BJ (cell line): Measurements from ENCODE around the gene CCDC97. TPM values are rescaled to one million over a fixed set of nuclear protein-coding genes. Genes with fewer than 3 reads are reported as not detected.
A peak's percentile ranks its signal among the peaks of the same experiment; 100 is the strongest.

Source experiments
- CTCF ChIA-PET: fragments of 350-600 bp; formaldehyde crosslinking; extraction: SDS; loops from one replicate; lab custom pipeline; 2021; ENCODE audit warnings: antibody characterized with exemption, inconsistent platforms; lab: Yijun Ruan, JAX
- POLR2A ChIA-PET: fragments of 300-600 bp; sonication (Branson Sonifier 250); formaldehyde crosslinking; extraction: SDS; loops from one replicate; lab custom pipeline; 2021; ENCODE audit warnings: antibody characterized with exemption; lab: Charles Lee
- DNase-seq: peaks from one replicate; pipeline ENCODE4 v3.0.0-alpha.2; 2011; ENCODE audit warnings: low read depth
- H3K27me3 ChIP-seq: 2 replicates; pipeline ENCODE4 v1.6.0; 2011; ENCODE audit warnings: low read length; ENCODE audit not compliant: control insufficient read depth, insufficient read depth
- H3K36me3 ChIP-seq: 2 replicates; pipeline ENCODE4 v1.5.1; 2011; ENCODE audit warnings: low read length; ENCODE audit not compliant: control insufficient read depth, insufficient read depth
- H3K4me3 ChIP-seq: 2 replicates; pipeline ENCODE4 v1.5.1; 2011; ENCODE audit warnings: low read depth, mild to moderate bottlenecking, control low read depth, low read length
- polyA plus RNA-seq: library from polyadenylated mRNA; depleted of rRNA; stranded (reverse); fragments of >200 nt; gene quantifications from 2 replicates; pipeline ENCODE4 v1.2.3, GENCODE V29; 2011
- TF ChIP-seq, protein P1 (sequence below): IDR thresholded peaks from 2 replicates; pipeline ENCODE4 v1.5.1; 2011; ENCODE audit warnings: low read depth, mild to moderate bottlenecking, control low read depth, inconsistent platforms, low read length, moderate library complexity; ENCODE audit not compliant: insufficient read depth

The CCDC97 gene
- polyA plus RNA-seq, 1 experiment, result 10.3 TPM

DNA sequence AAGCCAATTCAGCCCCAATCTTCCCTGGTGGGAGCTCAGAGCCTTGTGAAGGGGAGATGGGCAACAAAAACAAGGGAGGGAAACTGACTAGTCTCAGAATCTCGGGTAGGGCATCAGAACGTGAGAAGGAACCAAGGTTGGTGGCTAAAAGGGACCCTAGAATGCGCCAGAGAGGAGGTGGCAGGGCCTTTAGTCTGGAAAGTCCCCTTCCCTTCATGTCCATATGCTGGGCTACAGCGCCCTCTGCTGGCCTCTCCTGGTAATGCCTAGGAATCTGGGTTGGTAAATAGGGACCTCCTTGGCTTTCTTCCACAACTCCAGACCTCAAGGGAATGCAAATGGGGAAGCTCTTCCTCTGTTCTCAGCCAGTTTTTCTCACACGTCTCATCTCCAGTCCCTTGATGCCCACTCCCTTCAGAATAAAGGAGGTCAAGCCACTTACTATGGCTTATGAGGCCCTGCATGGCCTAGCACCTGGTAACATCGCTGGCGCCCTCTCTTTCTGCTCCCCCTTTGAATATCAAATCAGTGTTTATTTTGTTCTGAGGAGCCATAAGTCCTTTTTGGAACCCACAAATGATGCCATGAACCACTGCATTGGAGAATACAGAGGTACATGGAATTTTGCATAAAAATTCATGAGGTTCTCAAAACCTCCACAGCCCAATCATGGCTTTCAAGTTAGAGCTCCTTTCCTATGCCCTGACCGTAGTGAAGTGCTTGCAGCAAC, 1.4 kb upstream of the CCDC97 start:
- CTCF ChIA-PET, result interaction anchor here (0.6 to 5.3 kb wide), 35 partner anchors 9 to 355 kb away, joined by 3 to 83 read pairs (median 4); partner anchors contain the start of genes B3GNT8, B9D2, DMAC2 and HNRNPUL1

DNA sequence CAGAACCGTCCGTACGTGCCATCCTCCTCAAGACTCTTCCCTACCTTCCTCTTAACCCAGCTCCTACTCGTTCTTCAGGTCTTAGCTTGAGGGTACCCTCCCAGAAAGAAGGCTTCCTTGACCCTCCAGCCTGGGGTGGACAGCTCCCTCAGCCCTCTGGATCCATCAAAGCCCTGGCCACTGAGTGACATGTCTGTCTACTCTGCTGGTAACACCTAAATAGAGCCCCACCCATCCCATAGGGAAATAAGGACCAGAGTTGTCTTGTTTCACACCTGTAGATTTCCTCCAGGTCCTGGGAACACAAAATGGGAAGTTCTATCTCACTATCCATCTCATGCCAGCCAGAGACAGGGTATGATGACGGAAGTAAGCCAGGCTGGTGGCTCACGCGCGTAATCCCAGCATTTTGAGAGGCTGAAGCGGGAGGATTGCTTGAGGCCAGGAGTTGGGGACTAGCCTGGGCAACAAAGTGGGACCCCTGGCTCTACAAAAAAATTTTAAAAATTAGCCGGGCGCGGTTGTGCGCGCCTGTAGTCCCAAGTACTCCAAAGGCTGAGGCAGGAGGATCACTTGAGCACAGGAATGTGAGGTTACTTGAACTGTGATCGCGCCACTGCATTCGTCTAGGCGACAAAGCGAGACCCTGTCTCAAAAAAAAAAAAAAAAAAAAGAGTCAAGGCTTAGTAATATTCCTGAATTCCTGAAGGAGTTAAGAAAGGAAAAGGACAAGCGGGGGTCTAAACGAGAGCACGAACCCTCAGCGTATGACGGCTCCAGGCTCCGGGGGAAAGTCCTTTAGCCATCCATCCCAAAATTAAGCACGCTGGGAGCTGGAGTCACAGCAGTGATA, 566 bp upstream of the CCDC97 start:
- peak overlapping the region; percentile 48 for H3K4me3 ChIP-seq
- DNase-seq, result no peak
- POLR2A ChIA-PET, result no interaction called here
- CTCF ChIA-PET, result interaction anchor here (0.6 to 5.3 kb wide), 30 partner anchors 9 to 183 kb away, joined by 3 to 83 read pairs (median 4); partner anchors contain the start of genes B3GNT8, DMAC2 and HNRNPUL1
- no peaks in the 10 kb centered on the region for H3K27me3 ChIP-seq
- TF ChIP-seq, protein P1, sequence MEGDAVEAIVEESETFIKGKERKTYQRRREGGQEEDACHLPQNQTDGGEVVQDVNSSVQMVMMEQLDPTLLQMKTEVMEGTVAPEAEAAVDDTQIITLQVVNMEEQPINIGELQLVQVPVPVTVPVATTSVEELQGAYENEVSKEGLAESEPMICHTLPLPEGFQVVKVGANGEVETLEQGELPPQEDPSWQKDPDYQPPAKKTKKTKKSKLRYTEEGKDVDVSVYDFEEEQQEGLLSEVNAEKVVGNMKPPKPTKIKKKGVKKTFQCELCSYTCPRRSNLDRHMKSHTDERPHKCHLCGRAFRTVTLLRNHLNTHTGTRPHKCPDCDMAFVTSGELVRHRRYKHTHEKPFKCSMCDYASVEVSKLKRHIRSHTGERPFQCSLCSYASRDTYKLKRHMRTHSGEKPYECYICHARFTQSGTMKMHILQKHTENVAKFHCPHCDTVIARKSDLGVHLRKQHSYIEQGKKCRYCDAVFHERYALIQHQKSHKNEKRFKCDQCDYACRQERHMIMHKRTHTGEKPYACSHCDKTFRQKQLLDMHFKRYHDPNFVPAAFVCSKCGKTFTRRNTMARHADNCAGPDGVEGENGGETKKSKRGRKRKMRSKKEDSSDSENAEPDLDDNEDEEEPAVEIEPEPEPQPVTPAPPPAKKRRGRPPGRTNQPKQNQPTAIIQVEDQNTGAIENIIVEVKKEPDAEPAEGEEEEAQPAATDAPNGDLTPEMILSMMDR, result no peak
- H3K36me3 ChIP-seq, result peaks cover 25% of the 10 kb centered on the region

More for the DNA sequence above, 1.4 kb upstream of the CCDC97 start:
- POLR2A ChIA-PET, result no interaction called here
- H3K4me3 ChIP-seq, result no peak overlapping the region
- TF ChIP-seq, protein P1, result peak; percentile 95
- peaks cover 32% of the 10 kb centered on the region for H3K36me3 ChIP-seq
- no peaks in the 10 kb centered on the region for H3K27me3 ChIP-seq
- no peak for DNase-seq

DNA sequence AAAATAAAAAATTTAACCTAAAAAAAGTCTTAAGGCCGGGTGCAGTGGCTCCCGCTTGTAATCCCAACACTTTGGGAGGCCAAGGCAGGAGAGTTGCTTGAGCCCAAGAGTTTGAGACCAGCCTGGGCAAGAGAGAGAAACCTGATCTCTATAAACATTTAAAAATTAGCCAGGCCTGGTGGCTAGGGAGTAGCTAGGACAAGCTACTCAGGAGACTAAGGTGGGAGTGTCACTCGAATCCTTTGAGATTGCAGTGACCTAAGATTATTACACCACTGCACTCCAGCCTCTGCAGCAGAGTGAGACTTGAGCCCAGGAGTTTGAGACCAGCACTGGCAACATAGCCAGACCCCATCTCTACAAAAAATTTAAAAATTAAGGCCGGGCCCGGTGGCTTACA, 1.1 kb downstream of the CCDC97 start:
- Histone ChIP-seq H3K4me3 (peak overlapping the region; percentile 48), H3K27me3 (no peaks in the 10 kb centered on the region), H3K36me3 (peaks cover 13% of the 10 kb centered on the region)
- no peak for DNase-seq
- POLR2A ChIA-PET, result no interaction called here
- CTCF ChIA-PET, result interaction anchor here (0.6 to 5.3 kb wide), 4 partner anchors 12 to 572 kb away, joined by 3 to 44 read pairs (median 8); partner anchors contain the start of gene HNRNPUL1
- TF ChIP-seq, protein P1, result no peak

DNA sequence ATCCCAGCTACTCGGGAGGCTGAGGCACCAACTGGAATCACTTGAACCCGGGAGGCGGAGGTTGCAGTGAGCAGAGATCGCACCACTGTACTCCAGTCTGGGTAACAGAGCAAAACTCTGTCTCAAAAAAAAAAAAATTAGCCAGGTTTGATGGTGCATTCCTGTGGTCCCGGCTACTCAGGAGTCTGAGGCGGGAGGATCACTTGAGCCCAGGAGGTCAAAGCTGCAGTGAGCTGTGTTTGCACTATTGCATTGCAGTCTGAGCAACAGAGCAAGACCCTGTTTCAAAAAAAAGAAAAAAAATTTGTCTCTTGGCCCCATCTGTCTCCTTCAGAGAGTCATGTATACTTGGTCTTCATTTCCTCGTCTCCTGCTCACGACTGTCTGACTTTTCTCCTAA, 1.6 kb downstream of the CCDC97 start:
- TF ChIP-seq, protein P1, result no peak
- POLR2A ChIA-PET, result no interaction called here
- CTCF ChIA-PET, result interaction anchor here (0.7 to 2.3 kb wide), 3 partner anchors 10 to 41 kb away, joined by 3 to 14 read pairs (median 4); no protein-coding TSS in a partner anchor
- Histone ChIP-seq H3K4me3 (no peak overlapping the region), H3K27me3 (no peaks in the 10 kb centered on the region), H3K36me3 (peaks cover 13% of the 10 kb centered on the region)
- DNase-seq, result no peak
